ENCODE measurements around the gene TP53TG5.

DNA sequence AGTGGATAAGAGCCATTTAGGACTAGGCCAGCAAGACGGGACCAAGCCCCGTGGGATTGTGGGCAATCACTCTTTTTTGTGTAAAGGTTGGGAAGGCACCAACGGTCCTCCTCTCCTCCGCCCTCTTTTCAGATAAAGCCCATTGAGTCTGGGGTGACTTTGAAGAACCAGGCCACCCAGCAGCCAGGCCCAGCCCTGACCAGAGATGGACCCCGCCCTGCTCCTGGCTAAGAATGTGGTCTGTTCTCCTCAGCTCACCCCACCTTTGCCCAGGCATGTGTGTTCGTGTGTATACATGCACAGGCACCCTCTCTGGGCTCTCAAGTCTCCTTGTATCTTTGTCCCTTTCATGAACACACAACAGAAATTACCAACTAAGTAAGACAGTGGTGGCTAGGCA is 39.0 kb downstream of the TP53TG5 start:
- TF ChIP-seq, protein P1, sequence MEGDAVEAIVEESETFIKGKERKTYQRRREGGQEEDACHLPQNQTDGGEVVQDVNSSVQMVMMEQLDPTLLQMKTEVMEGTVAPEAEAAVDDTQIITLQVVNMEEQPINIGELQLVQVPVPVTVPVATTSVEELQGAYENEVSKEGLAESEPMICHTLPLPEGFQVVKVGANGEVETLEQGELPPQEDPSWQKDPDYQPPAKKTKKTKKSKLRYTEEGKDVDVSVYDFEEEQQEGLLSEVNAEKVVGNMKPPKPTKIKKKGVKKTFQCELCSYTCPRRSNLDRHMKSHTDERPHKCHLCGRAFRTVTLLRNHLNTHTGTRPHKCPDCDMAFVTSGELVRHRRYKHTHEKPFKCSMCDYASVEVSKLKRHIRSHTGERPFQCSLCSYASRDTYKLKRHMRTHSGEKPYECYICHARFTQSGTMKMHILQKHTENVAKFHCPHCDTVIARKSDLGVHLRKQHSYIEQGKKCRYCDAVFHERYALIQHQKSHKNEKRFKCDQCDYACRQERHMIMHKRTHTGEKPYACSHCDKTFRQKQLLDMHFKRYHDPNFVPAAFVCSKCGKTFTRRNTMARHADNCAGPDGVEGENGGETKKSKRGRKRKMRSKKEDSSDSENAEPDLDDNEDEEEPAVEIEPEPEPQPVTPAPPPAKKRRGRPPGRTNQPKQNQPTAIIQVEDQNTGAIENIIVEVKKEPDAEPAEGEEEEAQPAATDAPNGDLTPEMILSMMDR (IDR thresholded peaks at IDR 0.05) = no peak
- TF ChIP-seq POLR2A (IDR thresholded peaks at IDR 0.05) = no peak

All from testis (tissue), 2 donors.